HepG2 (cell line): Measurements from ENCODE around the gene SERPINB6. TPM values are rescaled to one million over a fixed set of nuclear protein-coding genes. Genes with fewer than 3 reads are reported as not detected.
A peak's percentile ranks its signal among the peaks of the same experiment; 100 is the strongest.
"Not testable (repeated sequence)": the region's sequence is repeated elsewhere in the genome, so short reads cannot be mapped to it uniquely, and the experiment has no call there.

Experiments used
- ATAC-seq: fragments of 200-7000 bp; cut with Tn5 transposase; 3 replicates; pipeline ENCODE4 v1.9.1; 2020; ENCODE audit warnings: mild to moderate bottlenecking, moderate library complexity
- BruUV-seq: library from RNA; stranded (reverse); fragments of 400-500 nt; replicated peaks from 2 replicates; lab custom pipeline; 2021; lab: Mats Ljungman, UMichigan
- CTCF ChIA-PET: fragments of 300-600 bp; formaldehyde crosslinking; extraction: SDS; loops from one replicate; lab custom pipeline; 2021; ENCODE audit warnings: low total read pairs, inconsistent platforms, low intra/inter-chr PET ratio; lab: Yijun Ruan, JAX
- POLR2A ChIA-PET: fragments of 350-600 bp; sonication (Branson Sonifier 250); formaldehyde crosslinking; loops from one replicate; lab custom pipeline; 2020; ENCODE audit warnings: antibody characterized with exemption, inconsistent platforms; lab: Yijun Ruan, JAX
- DNase-seq: peaks from one replicate; pipeline ENCODE4 v3.0.0-alpha.2; 2015; ENCODE audit warnings: low spot score
- FAIRE-seq: peaks from 3 replicates; lab custom pipeline; 2011; peaks lifted over from hg19 to GRCh38; lab: Jason Lieb, UNC
- H2AFZ ChIP-seq: one replicate; pipeline ENCODE4 v1.6.1; 2011; ENCODE audit warnings: low read length, inconsistent platforms
- H3K27ac ChIP-seq: fragments of 300-600 bp; 3 replicates; pipeline ENCODE4 v1.8.0; 2011; ENCODE audit warnings: mixed run types, mild to moderate bottlenecking, mixed read lengths, low read length, inconsistent platforms; ENCODE audit not compliant: insufficient read depth; ENCODE audit errors: extremely low read length
- H3K27me3 ChIP-seq, 2 experiments: fragments of 200-600 bp in 1 of 2; 2 replicates in 1 of 2; 3 replicates in 1 of 2; pipeline versions ENCODE4 v1.6.0 to v1.8.0; 2011; ENCODE audit warnings: low read length in 2 of 2, mild to moderate bottlenecking in 2 of 2, moderate library complexity in 2 of 2, inconsistent platforms in 1 of 2; ENCODE audit not compliant: insufficient read depth in 2 of 2, control insufficient read depth in 1 of 2
- H3K36me3 ChIP-seq, 2 experiments: fragments of 200-600 bp in 1 of 2; replicated peaks in 1 of 2; 2 replicates in 1 of 2; 3 replicates in 1 of 2; pipeline versions ENCODE4 v1.5.1 to v1.8.0; 2011; ENCODE audit warnings: low read length in 2 of 2, inconsistent platforms in 1 of 2; ENCODE audit not compliant: insufficient read depth in 2 of 2, control insufficient read depth in 1 of 2
- H3K4me1 ChIP-seq: 2 replicates; pipeline ENCODE4 v1.5.1; 2012; ENCODE audit warnings: low read length, inconsistent platforms; ENCODE audit not compliant: insufficient read depth
- H3K4me2 ChIP-seq: 2 replicates; pipeline ENCODE4 v1.6.0; 2011; ENCODE audit warnings: low read depth, low read length, inconsistent platforms
- H3K4me3 ChIP-seq, 3 experiments: fragments of 200-600 bp in 1 of 3; sonication (generic), shearing (Covaris generic) in 1 of 3; replicated peaks in 1 of 3; 2 replicates each; pipeline ENCODE4 v1.5.1; 2011 to 2016; ENCODE audit warnings: low read length in 3 of 3, inconsistent platforms in 2 of 3, low read depth in 2 of 3, mild to moderate bottlenecking in 2 of 3, control low read depth in 1 of 3, mixed read lengths in 1 of 3; ENCODE audit not compliant: insufficient read depth in 1 of 3
- H3K79me2 ChIP-seq: one replicate; pipeline ENCODE4 v1.6.1; 2011; ENCODE audit warnings: low read length, inconsistent platforms; ENCODE audit not compliant: insufficient read depth
- H3K9ac ChIP-seq: 2 replicates; pipeline ENCODE4 v1.6.0; 2011; ENCODE audit warnings: mild to moderate bottlenecking, low read depth, low read length, inconsistent platforms; ENCODE audit not compliant: insufficient read depth
- H3K9me3 ChIP-seq: 2 replicates; pipeline ENCODE4 v1.5.1; 2012; ENCODE audit warnings: mild to moderate bottlenecking, low read length
- H4K20me1 ChIP-seq: 2 replicates; pipeline ENCODE4 v1.6.0; 2011; ENCODE audit warnings: inconsistent platforms, mild to moderate bottlenecking, low read length, moderate library complexity; ENCODE audit not compliant: insufficient read depth
- ARID5B ChIP-seq: IDR thresholded peaks from 2 replicates; pipeline ENCODE4 v1.4.0; 2020; ENCODE audit warnings: mild to moderate bottlenecking, missing genetic modification reagents
- BCL6 ChIP-seq: IDR thresholded peaks from 2 replicates; pipeline ENCODE4 v1.6.1; 2016; ENCODE audit warnings: missing genetic modification reagents, missing compliant biosample characterization
- FOSL2 ChIP-seq: sonication (generic); formaldehyde crosslinking; IDR thresholded peaks from 2 replicates; pipeline ENCODE4 v1.4.0; 2020; ENCODE audit warnings: missing genetic modification reagents
- RARA ChIP-seq: IDR thresholded peaks from 2 replicates; pipeline ENCODE4 v1.6.1; 2016; ENCODE audit warnings: missing genetic modification reagents, missing compliant biosample characterization
- RXRB ChIP-seq: IDR thresholded peaks from 2 replicates; pipeline ENCODE4 v1.6.1; 2016; ENCODE audit warnings: borderline replicate concordance, missing genetic modification reagents, missing compliant biosample characterization
- SOX13 ChIP-seq, 3 experiments: fragments of 450-650 bp in 1 of 3; sonication (generic) in 1 of 3; formaldehyde crosslinking in 1 of 3; IDR thresholded peaks in 2 of 3; conservative IDR thresholded peaks in 1 of 3; 2 replicates each; pipeline versions ENCODE4 v1.5.0 to v1.6.1; 2016 to 2020; ENCODE audit warnings: antibody characterized with exemption in 1 of 3, mild to moderate bottlenecking in 1 of 3, missing compliant biosample characterization in 1 of 3, missing genetic modification reagents in 1 of 3, moderate library complexity in 1 of 3
- SOX5 ChIP-seq: IDR thresholded peaks from 2 replicates; pipeline ENCODE4 v1.6.1; 2016; ENCODE audit warnings: borderline replicate concordance
- SOX6 ChIP-seq, 2 experiments: fragments of 450-650 bp in 1 of 2; sonication (generic) in 1 of 2; formaldehyde crosslinking in 1 of 2; IDR thresholded peaks; 2 replicates each; pipeline versions ENCODE4 v1.4.0 to v1.6.1; 2017 to 2020; ENCODE audit warnings: antibody characterized with exemption in 1 of 2, mild to moderate bottlenecking in 1 of 2, missing genetic modification reagents in 1 of 2
- XBP1 ChIP-seq: sonication (generic); formaldehyde crosslinking; IDR thresholded peaks from 2 replicates; pipeline ENCODE4 v1.5.0; 2020; ENCODE audit warnings: missing genetic modification reagents
- ZFAT ChIP-seq: sonication (generic); formaldehyde crosslinking; conservative IDR thresholded peaks from 2 replicates; pipeline ENCODE4 v1.8.1; 2023; ENCODE audit warnings: missing genetic modification reagents, inconsistent platforms
- WGBS: methylation state at CpG from one replicate; pipeline ENCODE4 v1.1.6; 2017; ENCODE audit warnings: low lambda C conversion rate; 5-methylcytosine and 5-hydroxymethylcytosine counted together
- in situ Hi-C: cut with HindIII; loops from 2 replicates; pipeline ENCODE4 v1.10.0; 2017; ENCODE audit warnings: low pct_unique_long_range_greater_than_20kb; ENCODE audit not compliant: extremely low pct_ligation_motif_present
- intact Hi-C: fragments of 100-400 bp; cut with micrococcal nuclease; formaldehyde crosslinking; loops from one replicate; pipeline ENCODE4 v1.10.0; 2022; ENCODE audit not compliant: unreplicated experiment
- polyA plus RNA-seq, 8 experiments: library from polyadenylated mRNA; depleted of rRNA in 3 of 8; stranded (reverse) in 7 of 8; unstranded in 1 of 8; fragments of >200 nt; fragmentation: Illumina TruSeq in 4 of 8; extraction: Trizol in 4 of 8; gene quantifications; 2 replicates each; pipeline versions ENCODE4 v1.2.1 to v1.2.3, GENCODE V29; 2011 to 2016; ENCODE audit warnings: low read depth in 4 of 8, missing spikeins in 1 of 8, mixed read lengths in 1 of 8; ENCODE audit not compliant: insufficient read depth in 1 of 8
- total RNA-seq, 5 experiments: library from RNA; depleted of rRNA; stranded (reverse); fragments of >200 nt; fragmentation: Illumina TruSeq; extraction: Trizol; gene quantifications; 2 replicates each; pipeline ENCODE4 v1.2.3, GENCODE V29; 2016; ENCODE audit warnings: low read depth in 1 of 5
- TF ChIP-seq, protein P1 (sequence below): IDR thresholded peaks from 2 replicates; pipeline ENCODE4 v1.6.1; 2016; ENCODE audit warnings: mild to moderate bottlenecking

Gene SERPINB6
- total and polyA plus RNA-seq, 2 of the 13 experiments (the other 11 are each of a cell fraction or from before 2014, with no cell fraction given): 38.2 to 61.3 TPM

DNA sequence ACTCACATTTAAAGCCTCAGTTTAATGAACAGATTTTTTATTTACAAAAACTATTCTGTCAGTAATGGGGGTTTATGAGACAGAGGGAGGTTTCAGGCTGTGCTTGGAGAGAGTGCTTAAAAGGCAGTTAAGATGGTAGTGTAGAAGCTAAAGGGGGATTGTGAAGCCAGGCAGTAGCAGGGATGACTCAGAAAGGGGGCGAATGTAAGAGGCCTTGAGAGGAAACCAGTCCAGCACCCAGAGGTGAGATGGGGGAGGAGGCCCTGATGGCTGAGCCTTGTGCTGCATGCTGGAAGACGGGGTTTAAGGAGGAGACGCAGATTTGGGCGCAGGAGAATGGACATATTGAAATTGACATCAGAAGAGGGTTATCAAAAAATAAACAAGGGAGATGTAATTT, 61.6 kb downstream of the SERPINB6 start:
- Histone ChIP-seq H4K20me1 (no peaks in the 10 kb centered on the region), H3K36me3 (no peaks in the 10 kb centered on the region), H3K4me1 (peaks cover 47% of the 10 kb centered on the region), H3K27me3 (peaks cover 0 to 24% of the 10 kb centered on the region in 2 experiments; a peak in 3 of 5 replicates), H3K4me2 (no peak overlapping the region), H3K79me2 (no peaks in the 10 kb centered on the region), H3K27ac (no peak overlapping the region), H3K9me3 (no peaks in the 10 kb centered on the region), H3K9ac (no peak overlapping the region), H2AFZ (no peak overlapping the region), H3K4me3 (no peak overlapping the region)
- TF ChIP-seq ZFAT (CRISPR knock-in tag): no peak
- peak; percentile 47; the same call in 1 of the 2 replicates for TF ChIP-seq FOSL2 (CRISPR knock-in tag)
- no peak for TF ChIP-seq XBP1 (CRISPR knock-in tag)
- FAIRE-seq (no peak), DNase-seq (no peak), ATAC-seq (no peak)
- intact Hi-C loops (loop anchor here (2.0 kb wide), 1 partner anchor 33 kb away; no protein-coding TSS in a partner anchor), in situ Hi-C loops (loop anchor here (5.0 kb wide), 2 partner anchors 67 to 117 kb away; partner anchors contain the start of gene SERPINB1)
- no TSS peak for BruUV-seq
- CTCF ChIA-PET: no interaction called here
- POLR2A ChIA-PET: no interaction called here
- WGBS: 44% methylated on average over 4 of the region's 4 CpGs

DNA sequence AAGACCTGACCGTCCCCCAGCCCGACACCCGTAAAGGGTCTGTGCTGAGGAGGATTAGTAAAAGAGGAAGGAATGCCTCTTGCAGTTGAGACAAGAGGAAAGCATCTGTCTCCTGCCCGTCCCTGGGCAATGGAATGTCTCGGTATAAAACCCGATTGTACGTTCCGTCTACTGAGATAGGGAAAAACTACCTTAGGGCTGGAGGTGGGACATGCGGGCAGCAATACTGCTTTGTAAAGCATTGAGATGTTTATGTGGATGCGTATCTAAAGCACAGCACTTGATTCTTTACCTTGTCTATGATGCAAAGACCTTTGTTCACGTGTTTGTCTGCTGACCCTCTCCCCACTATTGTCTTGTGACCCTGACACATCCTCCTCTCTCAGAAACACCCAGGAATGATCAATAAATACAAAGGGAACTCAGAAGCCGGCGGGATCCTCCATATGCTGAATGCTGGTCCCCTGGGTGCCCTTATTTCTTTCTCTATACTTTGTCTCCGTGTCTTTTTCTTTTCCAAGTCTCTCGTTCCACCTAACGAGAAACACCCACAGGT, 62.2 kb downstream of the SERPINB6 start:
- TF ChIP-seq SOX5 (CRISPR knock-in tag) (peak; percentile 72; the same call in 1 of the 2 replicates), SOX6 (CRISPR knock-in tag; IDR thresholded peaks at IDR 0.05) (peak; percentile 88), RARA (CRISPR knock-in tag) (peak; percentile 64), ARID5B (CRISPR knock-in tag) (peak; percentile 41; the same call in 1 of the 2 replicates), BCL6 (CRISPR knock-in tag) (peak; percentile 94), SOX13 (CRISPR knock-in tag; conservative IDR thresholded peaks at IDR 0.05 in 1 of 2, IDR thresholded peaks at IDR 0.05 in 1 of 2) (peak in 1 of 2 experiments; percentile 75; a peak in 2 of 4 replicates), RXRB (CRISPR knock-in tag) (peak; percentile 34; the same call in 1 of the 2 replicates)
- H3K27ac ChIP-seq; H3K36me3 ChIP-seq; H3K9me3 ChIP-seq; FAIRE-seq; H3K4me3 ChIP-seq; CTCF ChIA-PET; BruUV-seq; in situ Hi-C loops; intact Hi-C loops; H4K20me1 ChIP-seq; H3K79me2 ChIP-seq; H3K4me2 ChIP-seq; POLR2A ChIA-PET; H3K9ac ChIP-seq; DNase-seq; H2AFZ ChIP-seq; ATAC-seq; TF ChIP-seq SOX6, SOX13 (IDR thresholded peaks at IDR 0.05): not testable (repeated sequence)
- TF ChIP-seq, protein P1, sequence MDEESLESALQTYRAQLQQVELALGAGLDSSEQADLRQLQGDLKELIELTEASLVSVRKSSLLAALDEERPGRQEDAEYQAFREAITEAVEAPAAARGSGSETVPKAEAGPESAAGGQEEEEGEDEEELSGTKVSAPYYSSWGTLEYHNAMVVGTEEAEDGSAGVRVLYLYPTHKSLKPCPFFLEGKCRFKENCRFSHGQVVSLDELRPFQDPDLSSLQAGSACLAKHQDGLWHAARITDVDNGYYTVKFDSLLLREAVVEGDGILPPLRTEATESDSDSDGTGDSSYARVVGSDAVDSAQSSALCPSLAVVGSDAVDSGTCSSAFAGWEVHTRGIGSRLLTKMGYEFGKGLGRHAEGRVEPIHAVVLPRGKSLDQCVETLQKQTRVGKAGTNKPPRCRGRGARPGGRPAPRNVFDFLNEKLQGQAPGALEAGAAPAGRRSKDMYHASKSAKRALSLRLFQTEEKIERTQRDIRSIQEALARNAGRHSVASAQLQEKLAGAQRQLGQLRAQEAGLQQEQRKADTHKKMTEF: 0 out of 2 replicates have a peak, but pooled peaks have one; percentile 1
- H3K27me3 ChIP-seq: peaks cover 0 to 21% of the 10 kb centered on the region in 2 experiments; a peak in 3 of 5 replicates
- 30% methylated on average over 16 of the region's 16 CpGs for WGBS
- H3K4me1 ChIP-seq: peaks cover 43% of the 10 kb centered on the region
